Measurements from ENCODE around the gene ATP5PD.

DNA sequence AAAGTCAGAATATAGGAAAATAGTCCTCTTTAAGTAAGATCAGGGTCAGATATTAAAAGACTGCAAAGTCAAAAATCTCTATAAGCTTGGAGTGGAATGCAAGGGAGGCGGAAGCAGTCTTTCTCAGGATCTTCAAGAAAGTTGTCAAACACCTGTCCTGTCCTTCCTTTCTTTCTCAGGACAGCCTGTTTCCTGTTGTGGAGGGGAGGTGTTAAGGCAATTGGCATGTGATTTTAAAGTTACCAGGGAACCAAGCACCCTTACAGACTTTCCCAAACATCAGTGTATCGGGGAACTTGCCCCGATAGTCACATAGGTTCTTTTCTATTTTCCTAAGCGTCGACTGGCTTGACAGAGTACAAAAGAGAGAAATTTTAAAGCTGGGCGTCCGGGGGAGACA is 2.1 kb downstream of the ATP5PD start:
- TF ChIP-seq, protein P1, sequence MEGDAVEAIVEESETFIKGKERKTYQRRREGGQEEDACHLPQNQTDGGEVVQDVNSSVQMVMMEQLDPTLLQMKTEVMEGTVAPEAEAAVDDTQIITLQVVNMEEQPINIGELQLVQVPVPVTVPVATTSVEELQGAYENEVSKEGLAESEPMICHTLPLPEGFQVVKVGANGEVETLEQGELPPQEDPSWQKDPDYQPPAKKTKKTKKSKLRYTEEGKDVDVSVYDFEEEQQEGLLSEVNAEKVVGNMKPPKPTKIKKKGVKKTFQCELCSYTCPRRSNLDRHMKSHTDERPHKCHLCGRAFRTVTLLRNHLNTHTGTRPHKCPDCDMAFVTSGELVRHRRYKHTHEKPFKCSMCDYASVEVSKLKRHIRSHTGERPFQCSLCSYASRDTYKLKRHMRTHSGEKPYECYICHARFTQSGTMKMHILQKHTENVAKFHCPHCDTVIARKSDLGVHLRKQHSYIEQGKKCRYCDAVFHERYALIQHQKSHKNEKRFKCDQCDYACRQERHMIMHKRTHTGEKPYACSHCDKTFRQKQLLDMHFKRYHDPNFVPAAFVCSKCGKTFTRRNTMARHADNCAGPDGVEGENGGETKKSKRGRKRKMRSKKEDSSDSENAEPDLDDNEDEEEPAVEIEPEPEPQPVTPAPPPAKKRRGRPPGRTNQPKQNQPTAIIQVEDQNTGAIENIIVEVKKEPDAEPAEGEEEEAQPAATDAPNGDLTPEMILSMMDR (IDR thresholded peaks at IDR 0.05; ENCODE audit: borderline replicate concordance, extremely low read depth, low read length, poor library complexity, severe bottlenecking), result no peak
- no peak for TF ChIP-seq EZH2 (IDR thresholded peaks at IDR 0.05; ENCODE audit: borderline replicate concordance, low read depth, low read length, severe bottlenecking)
